ENCODE results near the gene SNORC.
A peak's percentile ranks its signal among the peaks of the same experiment; 100 is the strongest.

Gene SNORC

GRCh38 chr2:232883116-232883721 is 13.2 kb downstream of the SNORC start:
- no peak for DNase-seq

- no peak for DNase-seq
Observed at GRCh38 chr2:232884001-232884421, 13.9 kb downstream of the SNORC start.

- DNase-seq: no peak
Observed at GRCh38 chr2:232884549-232885263, 14.6 kb downstream of the SNORC start.

GRCh38 chr2:232885264-232885961 is 15.3 kb downstream of the SNORC start:
- DNase-seq: no peak

GRCh38 chr2:232886176-232886575 is 16.1 kb downstream of the SNORC start:
- DNase-seq: no peak

- no peak for DNase-seq
Observed at GRCh38 chr2:232886632-232887031, 16.6 kb downstream of the SNORC start.

- DNase-seq: no peak
Observed at GRCh38 chr2:232887171-232887850, 17.2 kb downstream of the SNORC start.

- peak; percentile 0 for DNase-seq
Observed at GRCh38 chr2:232888099-232888836, 18.2 kb downstream of the SNORC start.

GRCh38 chr2:232888839-232889529 is 18.9 kb downstream of the SNORC start:
- peak; percentile 0 for DNase-seq

- DNase-seq: no peak
Observed at GRCh38 chr2:232889876-232890401, 19.9 kb downstream of the SNORC start.

GRCh38 chr2:232890536-232890895 is 20.5 kb downstream of the SNORC start:
- DNase-seq: no peak

- DNase-seq: no peak
Observed at GRCh38 chr2:232890896-232891601, 21.0 kb downstream of the SNORC start.

GRCh38 chr2:232891621-232892071 is 21.6 kb downstream of the SNORC start:
- DNase-seq: no peak

GRCh38 chr2:232892221-232892620 is 22.2 kb downstream of the SNORC start:
- no peak for DNase-seq

GRCh38 chr2:232892843-232893242 is 22.8 kb downstream of the SNORC start:
- no peak for DNase-seq

- no peak for DNase-seq
Observed at GRCh38 chr2:232893834-232894233, 23.8 kb downstream of the SNORC start.

GRCh38 chr2:232894251-232894650 is 24.2 kb downstream of the SNORC start:
- no peak for DNase-seq

GRCh38 chr2:232894746-232895145 is 24.7 kb downstream of the SNORC start:
- DNase-seq: no peak

GRCh38 chr2:232896111-232896510 is 26.0 kb downstream of the SNORC start:
- DNase-seq: no peak

- no peak for DNase-seq
Observed at GRCh38 chr2:232896720-232897597, 26.9 kb downstream of the SNORC start.
